ENCODE results near the gene TTC21A.
"Not testable (repeated sequence)": the region's sequence is repeated elsewhere in the genome, so short reads cannot be mapped to it uniquely, and the experiment has no call there.

TTC21A gene

DNA sequence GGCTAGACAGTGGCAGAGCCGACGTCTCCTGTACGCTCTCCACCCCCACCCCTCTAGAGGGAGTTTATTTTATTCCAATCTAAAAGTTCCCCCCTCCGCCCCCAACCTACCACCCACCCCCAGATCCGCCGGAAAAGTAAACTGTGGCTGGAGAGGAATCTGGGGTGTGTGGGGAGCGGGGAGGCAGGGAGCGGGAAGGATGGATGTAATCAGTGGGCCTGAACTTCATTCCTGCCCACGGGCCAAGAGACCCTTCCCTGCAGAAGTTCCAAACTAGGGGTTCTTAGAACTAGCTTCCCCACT is 46.4 kb downstream of the TTC21A start:
- no peak for DNase-seq

- no peak for DNase-seq
These were observed 47.0 kb downstream of the TTC21A start for GRCh38 chr3:39154280-39155021.

GRCh38 chr3:39156421-39156820 is 48.9 kb downstream of the TTC21A start:
- no peak for DNase-seq

- DNase-seq, result no peak
These were observed 49.9 kb downstream of the TTC21A start for GRCh38 chr3:39157359-39157758.

GRCh38 chr3:39158148-39158715 is 50.8 kb downstream of the TTC21A start:
- no peak for DNase-seq

GRCh38 chr3:39164414-39164813 is 56.9 kb downstream of the TTC21A start:
- DNase-seq, result no peak

DNA sequence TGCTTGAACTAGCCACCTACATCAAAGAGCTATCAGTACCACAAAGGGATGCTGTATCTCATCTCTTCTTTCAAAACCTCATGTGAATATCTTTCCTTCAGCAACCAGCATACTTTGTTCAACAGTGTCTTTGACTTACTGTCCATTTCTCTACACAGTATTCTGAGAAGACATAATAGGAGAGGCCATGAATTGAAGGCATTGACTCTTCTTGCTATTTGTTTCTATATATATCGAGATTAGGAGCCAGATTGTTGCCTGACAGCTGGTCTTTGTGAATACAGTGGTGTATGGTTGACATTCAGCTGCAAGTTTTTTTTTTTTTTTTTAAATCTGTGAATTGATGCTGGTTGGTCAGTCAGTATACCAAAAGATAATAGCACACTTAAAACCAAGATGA is 58.0 kb downstream of the TTC21A start:
- no peak for DNase-seq

GRCh38 chr3:39166134-39166710 is 58.7 kb downstream of the TTC21A start:
- DNase-seq, result no peak

DNA sequence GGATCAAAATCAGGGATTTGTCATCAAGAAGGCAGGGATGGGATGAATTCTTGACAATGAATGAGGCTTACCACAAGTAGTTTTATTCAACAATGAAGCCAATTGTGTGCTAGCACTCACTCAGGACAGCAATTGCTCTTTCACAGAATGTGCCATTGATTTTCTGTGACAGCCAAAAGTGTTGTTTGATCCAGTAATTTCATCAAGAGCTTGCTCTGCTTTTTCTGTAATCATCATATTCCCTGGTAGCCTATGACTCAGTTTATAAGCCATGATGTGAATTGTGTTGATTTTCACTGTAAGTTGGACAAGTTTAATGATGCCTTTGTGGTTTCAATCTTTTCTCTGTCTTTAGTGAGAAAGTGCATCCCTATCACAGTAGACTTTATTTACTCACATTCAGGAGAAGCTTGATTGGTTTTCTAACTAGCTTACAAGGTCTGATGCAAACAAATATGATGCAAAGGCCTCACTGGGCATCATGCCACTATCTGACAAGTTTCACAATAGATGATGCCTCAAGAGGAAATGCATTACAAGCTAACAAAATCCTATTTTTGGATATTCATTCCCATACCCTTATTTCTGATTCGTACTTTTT is 59.6 kb downstream of the TTC21A start:
- no peak for DNase-seq

DNA sequence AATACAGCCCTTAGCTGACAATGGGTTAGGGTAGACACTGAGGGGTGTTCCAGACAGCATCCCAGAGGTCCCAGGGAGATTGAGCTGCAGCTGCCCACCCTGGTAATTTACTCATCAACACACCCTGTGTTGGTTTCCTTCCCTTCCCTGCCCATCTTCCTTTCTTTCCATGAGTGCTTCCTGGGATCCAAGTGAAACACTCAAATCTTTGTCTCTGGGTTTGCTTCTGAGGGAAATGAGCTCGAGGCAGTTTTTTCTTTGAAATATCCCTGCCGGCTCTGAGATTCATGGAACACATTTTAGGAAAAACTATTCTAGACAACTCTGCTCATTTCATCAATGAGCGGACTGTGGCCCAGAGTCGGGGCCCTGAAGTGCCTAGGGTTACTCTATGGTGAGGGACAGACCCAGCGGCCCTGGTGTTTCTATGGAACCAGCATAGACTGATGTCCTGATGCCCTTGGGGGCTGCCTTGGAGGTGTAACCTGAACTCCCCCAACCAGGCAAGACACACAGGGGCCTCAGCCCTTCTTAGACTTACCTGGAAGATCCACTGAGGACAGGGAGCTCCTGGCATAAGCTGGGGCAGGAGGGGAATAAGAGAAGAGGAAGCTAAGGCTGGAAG is 60.8 kb downstream of the TTC21A start:
- no peak for DNase-seq

DNA sequence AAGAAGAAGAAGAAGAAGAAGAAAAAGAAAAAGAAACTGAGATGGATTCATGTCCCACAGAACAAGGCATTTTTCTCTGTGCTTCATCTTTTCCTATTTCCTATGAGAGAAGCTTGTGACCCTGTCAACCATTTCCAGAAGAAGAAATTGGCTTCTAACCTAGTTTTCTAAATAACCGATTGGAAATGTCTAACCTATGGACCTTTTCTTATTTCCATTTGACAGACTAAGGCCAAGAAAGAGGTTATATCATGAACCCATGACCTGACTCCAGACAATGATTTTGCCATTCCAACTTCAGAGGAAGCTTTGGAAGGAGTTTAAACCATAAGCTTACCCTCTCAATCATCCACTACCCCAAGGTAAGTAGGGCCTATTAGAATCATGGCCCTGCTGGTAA is 62.2 kb downstream of the TTC21A start:
- no peak for DNase-seq

DNA sequence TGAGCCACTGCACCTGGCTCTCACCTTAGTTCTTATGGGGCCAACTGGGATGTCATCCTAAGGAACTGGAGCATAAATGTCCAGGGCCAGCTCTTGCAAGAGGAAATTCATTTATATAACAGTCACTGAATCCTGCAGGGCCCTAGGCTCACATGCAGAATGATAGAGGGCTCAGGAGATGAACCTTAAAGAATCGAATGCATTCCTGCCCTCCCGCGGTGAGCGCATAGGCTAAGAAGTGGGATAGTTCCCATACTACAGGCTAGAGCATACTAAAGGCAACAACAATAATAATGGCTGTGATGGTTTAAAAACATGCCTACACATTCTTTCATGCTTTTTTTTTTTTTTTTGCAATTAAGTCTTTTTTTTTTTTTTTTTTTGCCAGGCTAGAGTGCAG is 63.0 kb downstream of the TTC21A start:
- no peak for DNase-seq

DNA sequence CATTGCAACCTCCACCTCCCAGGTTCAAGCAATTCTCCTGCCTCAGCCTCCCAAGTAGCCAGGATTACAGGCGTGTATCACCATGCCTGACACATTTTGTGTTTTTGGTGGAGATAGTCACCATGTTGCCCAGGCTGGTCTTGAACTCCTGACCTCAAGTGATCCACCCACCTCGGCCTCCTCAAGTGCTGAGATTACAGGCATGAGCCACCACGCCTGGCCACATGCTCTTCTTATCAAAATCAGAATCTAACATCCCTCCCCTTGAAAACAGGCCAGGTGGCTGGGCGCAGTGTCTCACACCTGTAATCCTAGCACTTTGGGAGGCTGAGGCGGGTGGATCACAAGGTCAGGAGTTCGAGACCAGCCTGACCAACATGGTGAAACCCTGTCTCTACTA is 63.4 kb downstream of the TTC21A start:
- not testable (repeated sequence) for DNase-seq

GRCh38 chr3:39171860-39172259 is 64.4 kb downstream of the TTC21A start:
- DNase-seq, result no peak

DNA sequence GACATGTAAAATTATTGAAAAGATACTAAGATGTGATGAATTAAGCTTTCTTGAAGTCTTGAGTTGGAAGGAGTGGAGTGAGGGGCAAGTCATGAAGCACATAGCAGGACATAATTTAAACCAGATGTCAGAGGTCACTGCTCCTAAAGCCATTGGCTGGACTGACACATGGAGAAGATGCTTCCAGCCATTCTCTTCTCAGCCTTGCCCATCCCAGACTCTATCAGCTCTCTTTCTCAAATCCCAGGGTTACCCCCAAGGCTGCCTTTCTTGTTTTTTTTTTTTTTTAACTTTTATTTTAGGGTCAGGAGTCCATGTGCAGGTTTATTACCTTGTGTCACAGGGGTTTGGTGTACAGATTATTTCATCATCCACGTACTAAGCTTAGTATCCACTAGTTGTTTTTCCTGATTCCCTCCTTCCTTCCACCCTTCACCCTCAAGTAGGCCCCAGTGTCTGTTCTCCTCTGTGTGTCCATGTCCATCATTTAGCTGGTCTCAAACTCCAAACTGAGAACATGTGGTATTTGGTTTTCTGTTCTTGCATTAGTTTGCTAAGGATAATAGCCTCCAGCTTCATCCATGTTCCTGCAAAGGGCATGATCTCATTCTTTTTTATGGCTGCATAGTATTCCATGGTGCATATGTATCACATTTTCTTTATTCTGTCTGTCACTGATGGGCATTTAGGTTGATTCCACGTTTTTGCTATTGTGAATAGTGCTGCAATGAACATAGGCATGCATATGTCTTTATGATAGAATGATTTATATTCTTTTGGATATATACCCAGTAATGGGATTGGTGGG is 66.0 kb downstream of the TTC21A start:
- DNase-seq, result no peak

GRCh38 chr3:39176025-39176714 is 68.7 kb downstream of the TTC21A start:
- DNase-seq, result no peak

GRCh38 chr3:39177708-39178332 is 70.3 kb downstream of the TTC21A start:
- DNase-seq, result peak; percentile 12

GRCh38 chr3:39178553-39178952 is 71.1 kb downstream of the TTC21A start:
- DNase-seq, result no peak

DNA sequence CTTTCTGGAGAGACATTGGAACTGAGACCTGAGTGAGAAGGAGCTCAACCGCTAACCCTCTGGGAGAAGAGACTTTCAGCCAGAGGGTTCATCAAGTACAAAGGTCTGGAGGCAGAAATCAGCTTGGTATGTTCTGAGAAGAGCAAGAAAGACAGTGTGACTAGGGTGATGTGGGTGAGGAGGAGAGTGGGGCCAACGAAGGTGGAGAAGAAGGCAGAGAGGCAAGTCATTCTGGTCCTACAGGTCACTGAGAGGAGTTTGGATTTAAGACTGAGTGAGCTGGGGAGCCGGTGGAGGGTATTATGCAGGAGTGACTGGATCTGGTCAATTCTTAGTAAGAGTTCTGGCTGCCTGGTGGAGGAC is 72.7 kb downstream of the TTC21A start:
- no peak for DNase-seq

- peak; percentile 72 for DNase-seq
These were observed 73.3 kb downstream of the TTC21A start for GRCh38 chr3:39180546-39181346.
